HepG2 (cell line): Measurements from ENCODE around the gene NAA16. TPM values are rescaled to one million over a fixed set of nuclear protein-coding genes. Genes with fewer than 3 reads are reported as not detected.
"Not testable (repeated sequence)": the region's sequence is repeated elsewhere in the genome, so short reads cannot be mapped to it uniquely, and the experiment has no call there.

ENCODE experiments used
- ATAC-seq: fragments of 200-7000 bp; cut with Tn5 transposase; 3 replicates; pipeline ENCODE4 v1.9.1; 2020; ENCODE audit warnings: mild to moderate bottlenecking, moderate library complexity
- BruUV-seq: library from RNA; stranded (reverse); fragments of 400-500 nt; replicated peaks from 2 replicates; lab custom pipeline; 2021; lab: Mats Ljungman, UMichigan
- CTCF ChIA-PET: fragments of 300-600 bp; formaldehyde crosslinking; extraction: SDS; loops from one replicate; lab custom pipeline; 2021; ENCODE audit warnings: low total read pairs, inconsistent platforms, low intra/inter-chr PET ratio; lab: Yijun Ruan, JAX
- POLR2A ChIA-PET: fragments of 350-600 bp; sonication (Branson Sonifier 250); formaldehyde crosslinking; loops from one replicate; lab custom pipeline; 2020; ENCODE audit warnings: antibody characterized with exemption, inconsistent platforms; lab: Yijun Ruan, JAX
- DNase-seq: peaks from one replicate; pipeline ENCODE4 v3.0.0-alpha.2; 2015; ENCODE audit warnings: low spot score
- FAIRE-seq: peaks from 3 replicates; lab custom pipeline; 2011; peaks lifted over from hg19 to GRCh38; lab: Jason Lieb, UNC
- H2AFZ ChIP-seq: one replicate; pipeline ENCODE4 v1.6.1; 2011; ENCODE audit warnings: low read length, inconsistent platforms
- H3K27ac ChIP-seq: fragments of 300-600 bp; 3 replicates; pipeline ENCODE4 v1.8.0; 2011; ENCODE audit warnings: mixed run types, mild to moderate bottlenecking, mixed read lengths, low read length, inconsistent platforms; ENCODE audit not compliant: insufficient read depth; ENCODE audit errors: extremely low read length
- H3K27me3 ChIP-seq, 2 experiments: fragments of 200-600 bp in 1 of 2; 2 replicates in 1 of 2; 3 replicates in 1 of 2; pipeline versions ENCODE4 v1.6.0 to v1.8.0; 2011; ENCODE audit warnings: low read length in 2 of 2, mild to moderate bottlenecking in 2 of 2, moderate library complexity in 2 of 2, inconsistent platforms in 1 of 2; ENCODE audit not compliant: insufficient read depth in 2 of 2, control insufficient read depth in 1 of 2
- H3K36me3 ChIP-seq, 2 experiments: fragments of 200-600 bp in 1 of 2; replicated peaks in 1 of 2; 2 replicates in 1 of 2; 3 replicates in 1 of 2; pipeline versions ENCODE4 v1.5.1 to v1.8.0; 2011; ENCODE audit warnings: low read length in 2 of 2, inconsistent platforms in 1 of 2; ENCODE audit not compliant: insufficient read depth in 2 of 2, control insufficient read depth in 1 of 2
- H3K4me1 ChIP-seq: 2 replicates; pipeline ENCODE4 v1.5.1; 2012; ENCODE audit warnings: low read length, inconsistent platforms; ENCODE audit not compliant: insufficient read depth
- H3K4me2 ChIP-seq: 2 replicates; pipeline ENCODE4 v1.6.0; 2011; ENCODE audit warnings: low read depth, low read length, inconsistent platforms
- H3K4me3 ChIP-seq, 3 experiments: fragments of 200-600 bp in 1 of 3; sonication (generic), shearing (Covaris generic) in 1 of 3; replicated peaks in 1 of 3; 2 replicates each; pipeline ENCODE4 v1.5.1; 2011 to 2016; ENCODE audit warnings: low read length in 3 of 3, inconsistent platforms in 2 of 3, low read depth in 2 of 3, mild to moderate bottlenecking in 2 of 3, control low read depth in 1 of 3, mixed read lengths in 1 of 3; ENCODE audit not compliant: insufficient read depth in 1 of 3
- H3K79me2 ChIP-seq: one replicate; pipeline ENCODE4 v1.6.1; 2011; ENCODE audit warnings: low read length, inconsistent platforms; ENCODE audit not compliant: insufficient read depth
- H3K9ac ChIP-seq: 2 replicates; pipeline ENCODE4 v1.6.0; 2011; ENCODE audit warnings: mild to moderate bottlenecking, low read depth, low read length, inconsistent platforms; ENCODE audit not compliant: insufficient read depth
- H3K9me3 ChIP-seq: 2 replicates; pipeline ENCODE4 v1.5.1; 2012; ENCODE audit warnings: mild to moderate bottlenecking, low read length
- H4K20me1 ChIP-seq: 2 replicates; pipeline ENCODE4 v1.6.0; 2011; ENCODE audit warnings: inconsistent platforms, mild to moderate bottlenecking, low read length, moderate library complexity; ENCODE audit not compliant: insufficient read depth
- ARID5B ChIP-seq: IDR thresholded peaks from 2 replicates; pipeline ENCODE4 v1.4.0; 2020; ENCODE audit warnings: mild to moderate bottlenecking, missing genetic modification reagents
- HNF4A ChIP-seq: sonication (generic); formaldehyde crosslinking; IDR thresholded peaks from 2 replicates; pipeline ENCODE4 v1.4.0; 2020; ENCODE audit warnings: missing genetic modification reagents
- PAXIP1 ChIP-seq: sonication (generic); formaldehyde crosslinking; conservative IDR thresholded peaks from 2 replicates; pipeline ENCODE4 v1.4.0; 2020; ENCODE audit warnings: mild to moderate bottlenecking, missing genetic modification reagents, moderate library complexity
- SOX13 ChIP-seq, 3 experiments: fragments of 450-650 bp in 1 of 3; sonication (generic) in 1 of 3; formaldehyde crosslinking in 1 of 3; IDR thresholded peaks in 2 of 3; conservative IDR thresholded peaks in 1 of 3; 2 replicates each; pipeline versions ENCODE4 v1.5.0 to v1.6.1; 2016 to 2020; ENCODE audit warnings: antibody characterized with exemption in 1 of 3, mild to moderate bottlenecking in 1 of 3, missing compliant biosample characterization in 1 of 3, missing genetic modification reagents in 1 of 3, moderate library complexity in 1 of 3
- ZNF652 ChIP-seq: IDR thresholded peaks from 2 replicates; pipeline ENCODE4 v1.6.1; 2016; ENCODE audit warnings: low read depth, borderline replicate concordance
- WGBS: methylation state at CpG from one replicate; pipeline ENCODE4 v1.1.6; 2017; ENCODE audit warnings: low lambda C conversion rate; 5-methylcytosine and 5-hydroxymethylcytosine counted together
- in situ Hi-C: cut with HindIII; loops from 2 replicates; pipeline ENCODE4 v1.10.0; 2017; ENCODE audit warnings: low pct_unique_long_range_greater_than_20kb; ENCODE audit not compliant: extremely low pct_ligation_motif_present
- intact Hi-C: fragments of 100-400 bp; cut with micrococcal nuclease; formaldehyde crosslinking; loops from one replicate; pipeline ENCODE4 v1.10.0; 2022; ENCODE audit not compliant: unreplicated experiment
- polyA plus RNA-seq, 8 experiments: library from polyadenylated mRNA; depleted of rRNA in 3 of 8; stranded (reverse) in 7 of 8; unstranded in 1 of 8; fragments of >200 nt; fragmentation: Illumina TruSeq in 4 of 8; extraction: Trizol in 4 of 8; gene quantifications; 2 replicates each; pipeline versions ENCODE4 v1.2.1 to v1.2.3, GENCODE V29; 2011 to 2016; ENCODE audit warnings: low read depth in 4 of 8, missing spikeins in 1 of 8, mixed read lengths in 1 of 8; ENCODE audit not compliant: insufficient read depth in 1 of 8
- total RNA-seq, 5 experiments: library from RNA; depleted of rRNA; stranded (reverse); fragments of >200 nt; fragmentation: Illumina TruSeq; extraction: Trizol; gene quantifications; 2 replicates each; pipeline ENCODE4 v1.2.3, GENCODE V29; 2016; ENCODE audit warnings: low read depth in 1 of 5
- TF ChIP-seq, protein P1 (sequence below): sonication (generic); formaldehyde crosslinking; IDR thresholded peaks from 2 replicates; pipeline ENCODE4 v1.4.0; 2020; ENCODE audit warnings: missing genetic modification reagents

Gene NAA16
- total and polyA plus RNA-seq, 2 of the 13 experiments (the other 11 are each of a cell fraction or from before 2014, with no cell fraction given): 9.2 to 15.1 TPM

DNA sequence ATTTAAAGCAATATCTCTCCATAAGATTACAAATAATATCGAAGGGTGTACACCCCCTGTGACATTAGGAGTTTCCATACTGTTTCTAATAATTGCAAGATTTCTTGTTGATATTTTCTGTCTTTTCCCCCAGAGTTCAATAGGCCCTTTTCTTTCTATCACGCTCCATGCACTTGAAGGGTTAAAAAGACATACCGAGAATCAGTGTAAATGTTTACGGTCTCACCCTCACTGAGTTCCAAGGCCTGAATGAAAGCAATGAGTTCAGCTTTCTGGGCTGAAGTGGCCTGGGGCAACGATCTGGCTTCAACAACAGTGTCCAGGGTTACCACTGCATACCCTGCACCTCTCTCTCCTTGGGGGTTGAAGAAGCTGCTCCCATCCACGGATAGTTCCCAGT is 110.3 kb downstream of the NAA16 start:
- H3K4me2 ChIP-seq, H2AFZ ChIP-seq, H4K20me1 ChIP-seq, ATAC-seq, CTCF ChIA-PET, intact Hi-C loops, DNase-seq, H3K36me3 ChIP-seq, BruUV-seq, FAIRE-seq, H3K9me3 ChIP-seq, H3K27me3 ChIP-seq, H3K9ac ChIP-seq, H3K4me3 ChIP-seq, H3K79me2 ChIP-seq, H3K27ac ChIP-seq: not testable (repeated sequence)
- TF ChIP-seq ZNF652 (CRISPR knock-in tag): peak; percentile 76; the same call in 1 of the 2 replicates
- 39% methylated on average over 5 of the region's 6 CpGs for WGBS
- peaks cover 17% of the 10 kb centered on the region for H3K4me1 ChIP-seq
- in situ Hi-C loops: loop anchor here (25.0 kb wide), 1 partner anchor 691 kb away; no protein-coding TSS in a partner anchor
- POLR2A ChIA-PET: interaction anchor here (1.4 kb wide), 1 partner anchor 8 kb away, joined by 3 read pairs; no protein-coding TSS in a partner anchor

DNA sequence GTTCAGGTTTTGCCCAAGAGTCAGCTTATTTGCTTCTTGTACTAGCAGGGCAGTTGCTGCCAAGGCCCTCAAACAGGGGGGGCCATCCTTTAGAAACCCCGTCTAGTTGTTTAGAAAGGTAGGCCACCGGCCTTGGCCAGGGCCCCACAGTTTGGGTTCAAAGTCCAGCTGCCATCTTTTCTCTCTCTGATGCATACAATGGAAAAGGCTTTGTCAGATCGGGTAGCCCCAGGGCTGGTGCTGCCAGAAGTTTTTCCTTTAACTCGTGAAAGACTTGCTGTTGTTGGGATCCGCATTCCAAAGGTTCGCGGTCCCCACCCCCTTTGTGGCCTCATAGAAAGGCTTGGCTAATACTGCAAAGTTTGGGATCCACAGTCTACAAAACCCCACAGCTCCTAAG is 110.9 kb downstream of the NAA16 start:
- peak overlapping the region; percentile 42 for H3K4me2 ChIP-seq
- CTCF ChIA-PET; intact Hi-C loops; H3K9me3 ChIP-seq; H3K79me2 ChIP-seq; H2AFZ ChIP-seq; H3K27me3 ChIP-seq; H3K9ac ChIP-seq; H3K27ac ChIP-seq; H3K36me3 ChIP-seq; ATAC-seq; FAIRE-seq; H4K20me1 ChIP-seq; BruUV-seq; H3K4me3 ChIP-seq; TF ChIP-seq SOX13 (IDR thresholded peaks at IDR 0.05): not testable (repeated sequence)
- DNase-seq: peak; percentile 24
- TF ChIP-seq ARID5B (CRISPR knock-in tag): 0 out of 2 replicates have a peak, but pooled peaks have one; percentile 27
- 0 out of 2 replicates have a peak, but pooled peaks have one; percentile 6 for TF ChIP-seq PAXIP1 (CRISPR knock-in tag)
- TF ChIP-seq, protein P1, sequence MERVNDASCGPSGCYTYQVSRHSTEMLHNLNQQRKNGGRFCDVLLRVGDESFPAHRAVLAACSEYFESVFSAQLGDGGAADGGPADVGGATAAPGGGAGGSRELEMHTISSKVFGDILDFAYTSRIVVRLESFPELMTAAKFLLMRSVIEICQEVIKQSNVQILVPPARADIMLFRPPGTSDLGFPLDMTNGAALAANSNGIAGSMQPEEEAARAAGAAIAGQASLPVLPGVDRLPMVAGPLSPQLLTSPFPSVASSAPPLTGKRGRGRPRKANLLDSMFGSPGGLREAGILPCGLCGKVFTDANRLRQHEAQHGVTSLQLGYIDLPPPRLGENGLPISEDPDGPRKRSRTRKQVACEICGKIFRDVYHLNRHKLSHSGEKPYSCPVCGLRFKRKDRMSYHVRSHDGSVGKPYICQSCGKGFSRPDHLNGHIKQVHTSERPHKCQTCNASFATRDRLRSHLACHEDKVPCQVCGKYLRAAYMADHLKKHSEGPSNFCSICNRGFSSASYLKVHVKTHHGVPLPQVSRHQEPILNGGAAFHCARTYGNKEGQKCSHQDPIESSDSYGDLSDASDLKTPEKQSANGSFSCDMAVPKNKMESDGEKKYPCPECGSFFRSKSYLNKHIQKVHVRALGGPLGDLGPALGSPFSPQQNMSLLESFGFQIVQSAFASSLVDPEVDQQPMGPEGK: peak; percentile 80
- TF ChIP-seq SOX13 (CRISPR knock-in tag; conservative IDR thresholded peaks at IDR 0.05 in 1 of 2, IDR thresholded peaks at IDR 0.05 in 1 of 2): peak in 1 of 2 experiments; percentile 13; a peak in 1 of 4 replicates
- peak; percentile 73 for TF ChIP-seq HNF4A (CRISPR knock-in tag)
- WGBS: 25% methylated on average over 4 of the region's 7 CpGs
- POLR2A ChIA-PET: interaction anchor here (1.4 kb wide), 1 partner anchor 8 kb away, joined by 3 read pairs; no protein-coding TSS in a partner anchor
- in situ Hi-C loops: loop anchor here (25.0 kb wide), 1 partner anchor 690 kb away; no protein-coding TSS in a partner anchor
- H3K4me1 ChIP-seq: peaks cover 17% of the 10 kb centered on the region
